ENCODE results near the gene SH3YL1.

SH3YL1 gene

GRCh38 chr2:258933-259332, 4.9 kb downstream of the SH3YL1 start:
- DNase-seq (ENCODE audit: low read depth in 2 of 2) = no peak

- no peak for DNase-seq (ENCODE audit: low read depth in 2 of 2)
These were observed 6.0 kb downstream of the SH3YL1 start for GRCh38 chr2:257842-258241.

- no peak for DNase-seq (ENCODE audit: low read depth in 2 of 2)
These were observed 6.4 kb downstream of the SH3YL1 start for GRCh38 chr2:257429-257828.

GRCh38 chr2:256094-256493, 7.7 kb downstream of the SH3YL1 start:
- DNase-seq (ENCODE audit: low read depth in 2 of 2) = no peak

- no peak for DNase-seq (ENCODE audit: low read depth in 2 of 2)
These were observed 8.6 kb downstream of the SH3YL1 start for GRCh38 chr2:255195-255594.

- no peak for DNase-seq (ENCODE audit: low read depth in 2 of 2)
These were observed 9.6 kb downstream of the SH3YL1 start for GRCh38 chr2:254241-254640.

- no peak for DNase-seq (ENCODE audit: low read depth in 2 of 2)
These were observed 10.6 kb downstream of the SH3YL1 start for GRCh38 chr2:253202-253638.

- no peak for DNase-seq (ENCODE audit: low read depth in 2 of 2)
These were observed 11.7 kb downstream of the SH3YL1 start for GRCh38 chr2:252001-252602.

GRCh38 chr2:249538-250042, 14.2 kb downstream of the SH3YL1 start:
- DNase-seq (ENCODE audit: low read depth in 2 of 2) = no peak

- no peak for DNase-seq (ENCODE audit: low read depth in 2 of 2)
These were observed 15.1 kb downstream of the SH3YL1 start for GRCh38 chr2:248724-249123.

GRCh38 chr2:246489-247144, 17.2 kb downstream of the SH3YL1 start:
- no peak for DNase-seq (ENCODE audit: low read depth in 2 of 2)

GRCh38 chr2:244547-244946, 19.3 kb downstream of the SH3YL1 start:
- DNase-seq (ENCODE audit: low read depth in 2 of 2) = no peak

GRCh38 chr2:238869-239268, 25.0 kb downstream of the SH3YL1 start:
- DNase-seq (ENCODE audit: low read depth in 2 of 2) = no peak

- no peak for DNase-seq (ENCODE audit: low read depth in 2 of 2)
These were observed 25.4 kb downstream of the SH3YL1 start for GRCh38 chr2:238431-238830.

GRCh38 chr2:237878-238277, 26.0 kb downstream of the SH3YL1 start:
- DNase-seq (ENCODE audit: low read depth in 2 of 2) = no peak

GRCh38 chr2:236993-237539, 26.8 kb downstream of the SH3YL1 start:
- no peak for DNase-seq (ENCODE audit: low read depth in 2 of 2)

GRCh38 chr2:234421-234820, 29.4 kb downstream of the SH3YL1 start:
- DNase-seq (ENCODE audit: low read depth in 2 of 2) = no peak

GRCh38 chr2:233030-233429, 30.8 kb downstream of the SH3YL1 start:
- DNase-seq (ENCODE audit: low read depth in 2 of 2) = no peak

- DNase-seq (ENCODE audit: low read depth in 2 of 2) = no peak
These were observed 32.2 kb downstream of the SH3YL1 start for GRCh38 chr2:231521-232185.

- no peak for DNase-seq (ENCODE audit: low read depth in 2 of 2)
These were observed 35.1 kb downstream of the SH3YL1 start for GRCh38 chr2:228518-229278.

- no peak for DNase-seq (ENCODE audit: low read depth in 2 of 2)
These were observed 35.7 kb downstream of the SH3YL1 start for GRCh38 chr2:228115-228514.
